SK-N-SH treated with all-trans-retinoic acid at 6 μM for 48 hours (cell line): ENCODE results near the gene NME8.

Experiments used
- ATAC-seq: fragments of 200-7000 bp; cut with Tn5 transposase; 3 replicates; pipeline ENCODE4 v1.9.1; 2020; ENCODE audit warnings: mild to moderate bottlenecking, moderate library complexity
- ARNTL ChIP-seq: fragments of 450-650 bp; formaldehyde crosslinking; IDR thresholded peaks from 2 replicates; pipeline ENCODE4 v1.5.0; 2020; ENCODE audit warnings: low read depth, mild to moderate bottlenecking, moderate library complexity, borderline replicate concordance
- BACH2 ChIP-seq: fragments of 250-450 bp; sonication (Bioruptor Pico); IDR thresholded peaks from 2 replicates; pipeline ENCODE4 v1.9.0; 2021; ENCODE audit warnings: mild to moderate bottlenecking, borderline replicate concordance
- CREB5 ChIP-seq: fragments of 250-450 bp; sonication (Bioruptor Pico); IDR thresholded peaks from 2 replicates; pipeline ENCODE4 v1.5.1; 2020; ENCODE audit warnings: low read depth, mild to moderate bottlenecking, moderate library complexity
- CSDC2 ChIP-seq: fragments of 250-450 bp; sonication (Bioruptor Pico); IDR thresholded peaks from 2 replicates; pipeline ENCODE4 v1.5.0; 2020; ENCODE audit warnings: mild to moderate bottlenecking, moderate library complexity
- CSRNP3 ChIP-seq: fragments of 250-450 bp; sonication (Bioruptor Pico); IDR thresholded peaks from 2 replicates; pipeline ENCODE4 v1.5.1; 2021; ENCODE audit warnings: mild to moderate bottlenecking, moderate library complexity
- ESRRG ChIP-seq: fragments of 250-450 bp; sonication (Bioruptor Pico); IDR thresholded peaks from 2 replicates; pipeline ENCODE4 v1.6.1; 2021; ENCODE audit warnings: mild to moderate bottlenecking
- GLIS3 ChIP-seq: fragments of 250-450 bp; sonication (Bioruptor Pico); IDR thresholded peaks from 2 replicates; pipeline ENCODE4 v1.5.0; 2020; ENCODE audit warnings: mild to moderate bottlenecking, moderate library complexity
- ISL1 ChIP-seq: fragments of 250-450 bp; sonication (Bioruptor Pico); IDR thresholded peaks from 2 replicates; pipeline ENCODE4 v2.1.2; 2022; ENCODE audit warnings: mild to moderate bottlenecking, moderate library complexity
- OSR1 ChIP-seq: fragments of 250-450 bp; sonication (Bioruptor Pico); IDR thresholded peaks from 2 replicates; pipeline ENCODE4 v1.8.0; 2022; ENCODE audit warnings: moderate library complexity, mild to moderate bottlenecking, inconsistent platforms
- POU6F1 ChIP-seq: fragments of 250-450 bp; sonication (Bioruptor Pico); IDR thresholded peaks from 2 replicates; pipeline ENCODE4 v1.8.0; 2021; ENCODE audit warnings: low read depth, mild to moderate bottlenecking, moderate library complexity, borderline replicate concordance
- PPARA ChIP-seq: fragments of 250-450 bp; sonication (Bioruptor Pico); IDR thresholded peaks from 2 replicates; pipeline ENCODE4 v1.5.0; 2020; ENCODE audit warnings: mild to moderate bottlenecking, borderline replicate concordance
- RARB ChIP-seq: fragments of 250-450 bp; sonication (Bioruptor Pico); IDR thresholded peaks from 2 replicates; pipeline ENCODE4 v1.8.0; 2021; ENCODE audit warnings: mild to moderate bottlenecking, moderate library complexity
- SNAI2 ChIP-seq: fragments of 250-450 bp; sonication (Bioruptor Pico); IDR thresholded peaks from 2 replicates; pipeline ENCODE4 v1.5.0; 2020; ENCODE audit warnings: mild to moderate bottlenecking, moderate library complexity
- TCF4 ChIP-seq: fragments of 250-450 bp; sonication (Bioruptor Pico); IDR thresholded peaks from 2 replicates; pipeline ENCODE4 v1.8.0; 2021; ENCODE audit warnings: mild to moderate bottlenecking, moderate library complexity, borderline replicate concordance
- TOX ChIP-seq: fragments of 250-450 bp; sonication (Bioruptor Pico); IDR thresholded peaks from 2 replicates; pipeline ENCODE4 v1.8.0; 2021; ENCODE audit warnings: mild to moderate bottlenecking, moderate library complexity, borderline replicate concordance
- TSHZ2 ChIP-seq: fragments of 250-450 bp; sonication (Bioruptor Pico); IDR thresholded peaks from 2 replicates; pipeline ENCODE4 v1.5.0; 2020; ENCODE audit warnings: mild to moderate bottlenecking, moderate library complexity
- ZC3H10 ChIP-seq: fragments of 250-450 bp; sonication (Bioruptor Pico); IDR thresholded peaks from 2 replicates; pipeline ENCODE4 v1.5.1; 2021; ENCODE audit warnings: mild to moderate bottlenecking, moderate library complexity
- ZFP3 ChIP-seq: fragments of 250-450 bp; sonication (Bioruptor Pico); IDR thresholded peaks from 2 replicates; pipeline ENCODE4 v1.5.0; 2020; ENCODE audit warnings: mild to moderate bottlenecking, moderate library complexity
- ZFP30 ChIP-seq: fragments of 450-650 bp; formaldehyde crosslinking; IDR thresholded peaks from 2 replicates; pipeline ENCODE4 v1.5.0; 2022; ENCODE audit warnings: mild to moderate bottlenecking, moderate library complexity
- ZNF565 ChIP-seq: fragments of 450-650 bp; formaldehyde crosslinking; conservative IDR thresholded peaks from 2 replicates; pipeline ENCODE4 v1.5.0; 2020; ENCODE audit warnings: low read depth, mild to moderate bottlenecking, moderate library complexity
- ZNF70 ChIP-seq: fragments of 450-650 bp; formaldehyde crosslinking; IDR thresholded peaks from 2 replicates; pipeline ENCODE4 v1.5.0; 2020; ENCODE audit warnings: mild to moderate bottlenecking, moderate library complexity
- ZNF8 ChIP-seq: fragments of 450-650 bp; formaldehyde crosslinking; IDR thresholded peaks from 2 replicates; pipeline ENCODE4 v1.5.0; 2020; ENCODE audit warnings: mild to moderate bottlenecking, moderate library complexity

The NME8 gene

GRCh38 chr7:37826825-37827224, 21.6 kb upstream of the NME8 start:
- no peak for TF ChIP-seq ISL1
- TF ChIP-seq ZNF565 (CRISPR knock-in tag), result no peak
- no peak for TF ChIP-seq ZFP30 (CRISPR knock-in tag)
- no peak for TF ChIP-seq ARNTL (CRISPR knock-in tag)
- TF ChIP-seq RARB, result no peak
- TF ChIP-seq CSRNP3 (CRISPR knock-in tag), result no peak
- TF ChIP-seq OSR1 (CRISPR knock-in tag), result no peak
- TF ChIP-seq GLIS3 (CRISPR knock-in tag), result no peak
- no peak for TF ChIP-seq CREB5 (CRISPR knock-in tag)
- no peak for TF ChIP-seq SNAI2 (CRISPR knock-in tag)
- TF ChIP-seq TSHZ2 (CRISPR knock-in tag), result no peak
- TF ChIP-seq TCF4 (CRISPR knock-in tag), result no peak
- no peak for TF ChIP-seq POU6F1 (CRISPR knock-in tag)
- no peak for ATAC-seq

GRCh38 chr7:37831244-37831643, 17.2 kb upstream of the NME8 start:
- TF ChIP-seq PPARA (CRISPR knock-in tag) (no peak), CREB5 (CRISPR knock-in tag) (no peak), ZNF70 (no peak), CSDC2 (CRISPR knock-in tag) (no peak), ISL1 (no peak), RARB (no peak), POU6F1 (CRISPR knock-in tag) (no peak), ZNF8 (CRISPR knock-in tag) (no peak), ARNTL (CRISPR knock-in tag) (no peak), BACH2 (CRISPR knock-in tag) (no peak), ESRRG (CRISPR knock-in tag) (no peak), ZC3H10 (CRISPR knock-in tag) (no peak), TCF4 (CRISPR knock-in tag) (no peak), OSR1 (CRISPR knock-in tag) (no peak), ZNF565 (CRISPR knock-in tag) (no peak), TOX (CRISPR knock-in tag) (no peak), SNAI2 (CRISPR knock-in tag) (no peak), ZFP3 (no peak), TSHZ2 (CRISPR knock-in tag) (no peak)
- no peak for ATAC-seq
